Measurements from ENCODE around the gene KRT79.

DNA sequence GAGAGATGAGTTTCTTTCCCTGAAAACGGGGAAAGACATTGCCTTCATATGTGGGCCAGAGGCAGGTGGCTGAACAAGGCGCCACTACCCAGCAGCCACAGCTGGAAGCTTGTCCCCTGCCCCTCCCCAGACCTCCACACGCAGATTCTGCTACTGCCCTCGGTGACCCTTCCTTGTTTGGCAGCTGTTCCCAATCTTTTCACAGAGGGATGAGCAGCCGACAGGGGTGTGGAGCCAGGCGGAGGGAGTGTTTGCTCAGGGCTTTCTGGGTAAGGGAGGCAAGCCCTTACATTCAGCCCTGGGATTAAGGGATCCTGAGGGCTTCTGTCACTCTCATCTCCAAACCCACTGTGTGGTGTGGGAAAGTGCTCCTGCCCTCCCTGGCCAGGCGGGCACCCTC lies 15.7 kb downstream of the KRT79 start:
- TF ChIP-seq, protein P1, sequence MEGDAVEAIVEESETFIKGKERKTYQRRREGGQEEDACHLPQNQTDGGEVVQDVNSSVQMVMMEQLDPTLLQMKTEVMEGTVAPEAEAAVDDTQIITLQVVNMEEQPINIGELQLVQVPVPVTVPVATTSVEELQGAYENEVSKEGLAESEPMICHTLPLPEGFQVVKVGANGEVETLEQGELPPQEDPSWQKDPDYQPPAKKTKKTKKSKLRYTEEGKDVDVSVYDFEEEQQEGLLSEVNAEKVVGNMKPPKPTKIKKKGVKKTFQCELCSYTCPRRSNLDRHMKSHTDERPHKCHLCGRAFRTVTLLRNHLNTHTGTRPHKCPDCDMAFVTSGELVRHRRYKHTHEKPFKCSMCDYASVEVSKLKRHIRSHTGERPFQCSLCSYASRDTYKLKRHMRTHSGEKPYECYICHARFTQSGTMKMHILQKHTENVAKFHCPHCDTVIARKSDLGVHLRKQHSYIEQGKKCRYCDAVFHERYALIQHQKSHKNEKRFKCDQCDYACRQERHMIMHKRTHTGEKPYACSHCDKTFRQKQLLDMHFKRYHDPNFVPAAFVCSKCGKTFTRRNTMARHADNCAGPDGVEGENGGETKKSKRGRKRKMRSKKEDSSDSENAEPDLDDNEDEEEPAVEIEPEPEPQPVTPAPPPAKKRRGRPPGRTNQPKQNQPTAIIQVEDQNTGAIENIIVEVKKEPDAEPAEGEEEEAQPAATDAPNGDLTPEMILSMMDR (IDR thresholded peaks at IDR 0.05), result no peak
- no peak for TF ChIP-seq POLR2AphosphoS5 (IDR thresholded peaks at IDR 0.05; ENCODE audit: low read depth, low read length)
- no peak for TF ChIP-seq REST (IDR thresholded peaks at IDR 0.05; ENCODE audit: insufficient read depth in 1 of 2, low read depth in 2 of 2, low read length in 1 of 2)

Measured in Panc1 (cell line).